Activated naive CD8-positive, alpha-beta T cell (primary cell): ENCODE measurements around the gene OR5H2.

Source experiments
- H3K27ac Mint-ChIP-seq: one replicate; pipeline ENCODE4 v1.8.0; 2021; ENCODE audit warnings: mixed read lengths
- H3K27me3 Mint-ChIP-seq: one replicate; pipeline ENCODE4 v1.8.0; 2021; ENCODE audit warnings: mixed read lengths
- H3K36me3 Mint-ChIP-seq: one replicate; pipeline ENCODE4 v1.8.0; 2021; ENCODE audit warnings: mixed read lengths
- H3K4me1 Mint-ChIP-seq: one replicate; pipeline ENCODE4 v1.8.0; 2021; ENCODE audit warnings: low read depth, mixed read lengths
- H3K4me3 Mint-ChIP-seq: one replicate; pipeline ENCODE4 v1.8.0; 2021; ENCODE audit warnings: mild to moderate bottlenecking, mixed read lengths
- H3K9me3 Mint-ChIP-seq: one replicate; pipeline ENCODE4 v1.8.0; 2021; ENCODE audit warnings: low read depth, mixed read lengths

The OR5H2 gene

GRCh38 chr3:98322686-98323085, 40.4 kb downstream of the OR5H2 start:
- Mint-ChIP-seq H3K4me1 (no peaks in the 10 kb centered on the region), H3K27ac (no peak overlapping the region), H3K9me3 (no peaks in the 10 kb centered on the region), H3K36me3 (no peaks in the 10 kb centered on the region), H3K4me3 (no peak overlapping the region), H3K27me3 (peaks cover 2% of the 10 kb centered on the region)

GRCh38 chr3:98323425-98323824, 41.1 kb downstream of the OR5H2 start:
- Mint-ChIP-seq H3K4me3 (no peak overlapping the region), H3K27me3 (peaks cover 5% of the 10 kb centered on the region), H3K36me3 (no peaks in the 10 kb centered on the region), H3K4me1 (no peaks in the 10 kb centered on the region), H3K9me3 (no peaks in the 10 kb centered on the region), H3K27ac (no peak overlapping the region)

GRCh38 chr3:98325055-98325454, 42.8 kb downstream of the OR5H2 start:
- H3K4me1 Mint-ChIP-seq = no peaks in the 10 kb centered on the region
- H3K27me3 Mint-ChIP-seq = peaks cover 8% of the 10 kb centered on the region
- no peaks in the 10 kb centered on the region for H3K36me3 Mint-ChIP-seq
- no peaks in the 10 kb centered on the region for H3K9me3 Mint-ChIP-seq
- H3K4me3 Mint-ChIP-seq = no peak overlapping the region
- no peak overlapping the region for H3K27ac Mint-ChIP-seq

DNA sequence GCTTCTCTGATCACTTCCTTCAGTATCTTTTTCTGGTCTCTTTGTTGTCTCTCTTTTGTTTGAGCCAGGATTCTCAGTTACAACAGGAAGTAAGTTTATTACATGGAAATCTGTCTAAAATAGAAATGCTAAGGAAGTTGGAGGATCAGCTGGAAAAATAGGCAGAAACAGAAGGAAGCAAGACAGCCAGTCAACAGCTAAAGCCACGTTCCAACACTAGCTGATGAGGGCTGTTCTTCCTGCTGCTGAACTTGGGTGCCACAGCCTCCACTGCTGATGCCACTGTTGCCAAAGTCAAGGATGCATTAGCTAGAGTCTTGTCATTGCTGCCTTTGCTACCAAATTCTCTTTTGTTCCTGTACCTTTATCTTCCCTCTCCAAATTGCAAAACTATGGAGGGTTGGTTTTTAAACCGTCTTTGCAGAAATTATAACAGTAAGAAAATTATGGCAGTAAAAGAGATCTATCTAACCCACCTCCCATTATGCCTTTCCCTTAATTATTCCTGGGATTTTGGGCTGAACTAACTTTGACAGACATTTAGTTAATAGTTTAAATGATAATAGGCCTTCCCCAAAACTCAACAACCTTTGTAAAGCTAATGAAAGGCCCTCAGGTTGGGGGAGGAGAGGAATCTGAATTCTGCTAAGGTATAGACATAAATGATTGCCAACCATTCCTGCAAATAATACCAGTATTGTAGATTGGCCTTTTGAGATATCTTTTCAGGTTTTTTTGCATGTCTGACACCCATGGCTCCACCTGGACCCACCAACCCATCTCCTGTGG, 44.0 kb downstream of the OR5H2 start:
- Mint-ChIP-seq H3K4me1 (no peaks in the 10 kb centered on the region), H3K36me3 (no peaks in the 10 kb centered on the region), H3K27ac (no peak overlapping the region)

DNA sequence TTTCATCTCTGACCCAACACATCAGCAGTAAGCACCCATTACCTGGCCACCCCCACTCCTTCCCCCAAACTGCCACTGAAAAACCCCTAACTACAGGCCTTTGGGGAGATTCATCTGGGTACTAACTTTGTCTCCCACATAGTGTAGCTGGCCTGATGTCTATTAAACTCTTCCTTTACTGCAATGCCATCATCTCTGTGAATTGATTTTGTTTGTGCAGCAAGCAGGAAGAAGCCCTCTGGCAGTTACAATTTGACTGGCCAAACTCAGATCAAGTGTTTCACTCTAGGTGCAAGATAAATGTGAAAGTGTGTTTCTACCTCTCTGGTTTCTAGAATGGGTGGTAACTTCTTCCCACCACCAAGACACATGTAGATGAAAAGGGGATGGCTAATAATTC, 44.6 kb downstream of the OR5H2 start:
- H3K36me3 Mint-ChIP-seq = no peaks in the 10 kb centered on the region
- no peaks in the 10 kb centered on the region for H3K9me3 Mint-ChIP-seq
- peaks cover 12% of the 10 kb centered on the region for H3K27me3 Mint-ChIP-seq
- no peaks in the 10 kb centered on the region for H3K4me1 Mint-ChIP-seq
- H3K27ac Mint-ChIP-seq = no peak overlapping the region
- H3K4me3 Mint-ChIP-seq = no peak overlapping the region

More for the DNA sequence above, 44.0 kb downstream of the OR5H2 start:
- no peaks in the 10 kb centered on the region for H3K9me3 Mint-ChIP-seq
- H3K27me3 Mint-ChIP-seq = peaks cover 10% of the 10 kb centered on the region
- H3K4me3 Mint-ChIP-seq = no peak overlapping the region

DNA sequence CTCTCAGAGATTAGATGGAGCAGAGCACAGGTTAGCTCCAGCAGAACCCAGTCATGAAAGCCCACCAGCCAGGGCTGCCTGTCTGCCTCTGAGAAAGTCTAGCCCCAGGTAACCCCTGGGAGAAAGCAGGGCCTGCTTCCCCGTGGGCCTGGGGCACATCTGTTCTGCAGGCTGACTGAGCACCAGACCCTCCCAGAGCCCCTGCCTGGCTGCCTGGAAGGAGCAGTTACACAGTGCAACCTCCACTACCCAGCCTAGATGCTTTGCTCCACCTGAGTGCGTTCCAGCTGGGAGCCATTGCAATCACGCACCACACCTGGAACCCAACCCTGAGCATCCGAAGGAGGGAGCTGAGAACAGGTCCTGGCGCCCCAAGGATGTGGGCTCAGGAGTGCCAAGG, 46.6 kb downstream of the OR5H2 start:
- H3K9me3 Mint-ChIP-seq = no peaks in the 10 kb centered on the region
- no peak overlapping the region for H3K4me3 Mint-ChIP-seq
- peaks cover 12% of the 10 kb centered on the region for H3K27me3 Mint-ChIP-seq
- H3K27ac Mint-ChIP-seq = no peak overlapping the region
- no peaks in the 10 kb centered on the region for H3K36me3 Mint-ChIP-seq
- H3K4me1 Mint-ChIP-seq = no peaks in the 10 kb centered on the region

DNA sequence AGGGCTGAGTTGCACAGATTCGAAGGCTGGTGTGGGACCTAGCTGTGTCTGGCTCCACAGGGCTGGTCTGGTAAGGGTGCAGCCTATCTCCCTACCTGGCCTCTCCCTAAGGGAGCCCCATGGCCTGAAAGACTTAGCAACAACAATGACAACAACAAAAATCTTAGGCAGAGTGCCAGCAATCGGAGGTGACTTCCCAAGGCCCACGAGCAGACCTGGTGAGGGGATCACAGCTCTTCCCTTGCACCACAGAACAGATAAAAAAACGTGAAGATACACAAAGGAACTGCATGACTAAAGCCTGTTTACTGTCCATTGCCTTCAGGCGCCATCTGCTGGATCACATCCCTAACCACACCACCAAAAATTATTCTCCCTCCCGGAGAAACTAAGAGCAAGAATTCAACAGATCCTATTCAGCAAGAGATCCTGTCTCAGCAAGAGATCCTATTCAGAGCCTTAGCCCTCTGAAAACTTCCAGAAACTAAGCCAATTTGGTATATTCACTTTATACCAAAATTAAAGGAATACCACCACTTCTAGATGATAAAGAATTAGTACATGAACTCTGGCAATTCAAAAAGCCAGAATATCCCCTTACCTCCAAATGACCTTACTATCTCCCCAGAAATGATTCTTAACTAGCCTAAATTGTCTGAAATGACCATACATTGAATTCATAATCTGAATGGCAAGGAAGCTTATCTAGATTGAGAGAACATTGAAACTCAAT, 47.3 kb downstream of the OR5H2 start:
- Mint-ChIP-seq H3K9me3 (no peaks in the 10 kb centered on the region), H3K4me1 (no peaks in the 10 kb centered on the region), H3K27me3 (peaks cover 12% of the 10 kb centered on the region), H3K4me3 (no peak overlapping the region), H3K27ac (no peak overlapping the region), H3K36me3 (no peaks in the 10 kb centered on the region)

- no peaks in the 10 kb centered on the region for H3K9me3 Mint-ChIP-seq
- no peaks in the 10 kb centered on the region for H3K36me3 Mint-ChIP-seq
- peaks cover 12% of the 10 kb centered on the region for H3K27me3 Mint-ChIP-seq
- H3K4me3 Mint-ChIP-seq = no peak overlapping the region
- no peak overlapping the region for H3K27ac Mint-ChIP-seq
- no peaks in the 10 kb centered on the region for H3K4me1 Mint-ChIP-seq
Measured at GRCh38 chr3:98331329-98331728, 49.0 kb downstream of the OR5H2 start.
